GM21381 (cell line): Measurements from ENCODE around the gene PDE9A.

Source experiments
- ATAC-seq: cut with Tn5 transposase; IDR thresholded peaks from one replicate; pipeline ENCODE4 v1.9.1; 2021; ENCODE audit warnings: mild to moderate bottlenecking, moderate library complexity; ENCODE audit not compliant: unreplicated experiment

Gene PDE9A

GRCh38 chr21:42684109-42684916, 30.9 kb downstream of the PDE9A start:
- no peak for ATAC-seq

GRCh38 chr21:42685036-42685435, 31.6 kb downstream of the PDE9A start:
- no peak for ATAC-seq

GRCh38 chr21:42685954-42686500, 32.6 kb downstream of the PDE9A start:
- ATAC-seq = no peak

GRCh38 chr21:42687796-42688195, 34.4 kb downstream of the PDE9A start:
- ATAC-seq = no peak

GRCh38 chr21:42688226-42688840, 34.9 kb downstream of the PDE9A start:
- ATAC-seq = no peak

- no peak for ATAC-seq
Observed at GRCh38 chr21:42688841-42689371, 35.5 kb downstream of the PDE9A start.

- ATAC-seq = no peak
Observed at GRCh38 chr21:42690586-42690985, 37.2 kb downstream of the PDE9A start.

GRCh38 chr21:42691901-42692559, 38.6 kb downstream of the PDE9A start:
- no peak for ATAC-seq

- no peak for ATAC-seq
Observed at GRCh38 chr21:42692688-42693087, 39.3 kb downstream of the PDE9A start.

- ATAC-seq = no peak
Observed at GRCh38 chr21:42694751-42695696, 41.6 kb downstream of the PDE9A start.

GRCh38 chr21:42695697-42696380, 42.4 kb downstream of the PDE9A start:
- no peak for ATAC-seq

GRCh38 chr21:42696501-42697040, 43.1 kb downstream of the PDE9A start:
- no peak for ATAC-seq

- no peak for ATAC-seq
Observed at GRCh38 chr21:42698733-42699132, 45.3 kb downstream of the PDE9A start.

- ATAC-seq = no peak
Observed at GRCh38 chr21:42699196-42699595, 45.8 kb downstream of the PDE9A start.

- no peak for ATAC-seq
Observed at GRCh38 chr21:42701706-42702456, 48.5 kb downstream of the PDE9A start.

- no peak for ATAC-seq
Observed at GRCh38 chr21:42702720-42703119, 49.3 kb downstream of the PDE9A start.

GRCh38 chr21:42703136-42703908, 49.9 kb downstream of the PDE9A start:
- ATAC-seq = no peak

- no peak for ATAC-seq
Observed at GRCh38 chr21:42703965-42704364, 50.5 kb downstream of the PDE9A start.
